GM19025 (cell line): ENCODE data around the gene HAGH.
"Not testable (repeated sequence)": the region's sequence is repeated elsewhere in the genome, so short reads cannot be mapped to it uniquely, and the experiment has no call there.

ENCODE experiments used
- ATAC-seq: cut with Tn5 transposase; IDR thresholded peaks from one replicate; pipeline ENCODE4 v1.9.1; 2021; ENCODE audit warnings: mild to moderate bottlenecking, low read depth, moderate library complexity; ENCODE audit not compliant: unreplicated experiment

The HAGH gene

GRCh38 chr16:1815461-1815860, 11.2 kb downstream of the HAGH start:
- no peak for ATAC-seq

GRCh38 chr16:1812732-1813163, 13.9 kb downstream of the HAGH start:
- ATAC-seq = no peak

- no peak for ATAC-seq
Measured at GRCh38 chr16:1810536-1810935, 16.1 kb downstream of the HAGH start.

GRCh38 chr16:1810106-1810505, 16.5 kb downstream of the HAGH start:
- no peak for ATAC-seq

- no peak for ATAC-seq
Measured at GRCh38 chr16:1809281-1809801, 17.3 kb downstream of the HAGH start.

GRCh38 chr16:1808691-1809090, 17.9 kb downstream of the HAGH start:
- ATAC-seq = no peak

GRCh38 chr16:1807626-1808025, 19.0 kb downstream of the HAGH start:
- ATAC-seq = no peak

- no peak for ATAC-seq
Measured at GRCh38 chr16:1800701-1801100, 25.9 kb downstream of the HAGH start.

- not testable (repeated sequence) for ATAC-seq
Measured at GRCh38 chr16:1799263-1799662, 27.4 kb downstream of the HAGH start.

- ATAC-seq = no peak
Measured at GRCh38 chr16:1794908-1795666, 31.5 kb downstream of the HAGH start.

- no peak for ATAC-seq
Measured at GRCh38 chr16:1794221-1794871, 32.3 kb downstream of the HAGH start.

- ATAC-seq = no peak
Measured at GRCh38 chr16:1793578-1794220, 32.9 kb downstream of the HAGH start, which contains the start of gene IGFALS. IGFALS (minus strand) TSS chr16:1793705; CDS start chr16:1793652, 53 bp downstream.

GRCh38 chr16:1792836-1793577, 33.6 kb downstream of the HAGH start:
- ATAC-seq = no peak

- ATAC-seq = no peak
Measured at GRCh38 chr16:1791943-1792812, 34.4 kb downstream of the HAGH start.

- ATAC-seq = no peak
Measured at GRCh38 chr16:1791256-1791942, 35.2 kb downstream of the HAGH start.

- no peak for ATAC-seq
Measured at GRCh38 chr16:1790611-1791255, 35.9 kb downstream of the HAGH start.

- no peak for ATAC-seq
Measured at GRCh38 chr16:1790261-1790610, 36.4 kb downstream of the HAGH start.

- no peak for ATAC-seq
Measured at GRCh38 chr16:1789643-1790045, 37.0 kb downstream of the HAGH start.

- ATAC-seq = no peak
Measured at GRCh38 chr16:1788708-1789100, 37.9 kb downstream of the HAGH start.
